HG03565 (cell line): Measurements from ENCODE around the gene CGB2.
"Not testable (repeated sequence)": the region's sequence is repeated elsewhere in the genome, so short reads cannot be mapped to it uniquely, and the experiment has no call there.

ENCODE experiments used
- ATAC-seq: cut with Tn5 transposase; IDR thresholded peaks from one replicate; pipeline ENCODE4 v1.9.1; 2021; ENCODE audit warnings: mild to moderate bottlenecking, moderate library complexity; ENCODE audit not compliant: unreplicated experiment

The CGB2 gene

GRCh38 chr19:49064768-49065611 is 33.3 kb downstream of the CGB2 start, which contains the start of gene NTF4:
Gene NTF4, minus strand, starts transcription at chr19:49064818. Its CDS starts 2,821 bp downstream, at chr19:49061997.
- no peak for ATAC-seq

DNA sequence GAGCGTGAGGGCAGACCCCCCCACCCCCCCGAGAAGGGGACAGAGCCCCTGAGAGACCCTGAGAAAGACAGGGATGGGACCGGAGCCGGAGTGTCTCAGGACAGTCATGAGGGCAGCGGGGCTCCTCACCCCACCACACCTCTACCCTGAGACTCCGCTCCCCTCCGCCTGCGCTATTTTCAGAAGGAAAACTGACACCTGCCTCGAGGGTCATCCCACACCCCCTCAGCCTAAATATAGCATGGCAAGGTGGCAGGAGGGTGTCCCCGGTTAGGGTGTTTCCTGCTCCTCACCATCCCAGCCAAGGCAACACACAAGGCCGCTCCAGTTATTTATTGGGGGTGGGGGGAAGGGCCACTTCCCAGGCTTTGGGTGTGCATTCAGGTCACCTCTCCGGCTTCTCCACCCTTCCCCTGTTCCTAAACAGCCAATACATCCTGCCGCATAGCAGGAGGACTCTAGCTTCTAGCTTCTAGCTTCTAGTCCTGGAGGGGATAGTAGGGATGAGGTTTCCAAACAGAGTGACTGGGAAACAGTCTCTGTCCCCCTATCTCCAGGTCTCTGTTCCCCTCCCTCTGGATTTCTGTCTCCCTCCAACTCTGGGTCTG is 34.3 kb downstream of the CGB2 start:
- ATAC-seq, result no peak

GRCh38 chr19:49067554-49067953 is 35.9 kb downstream of the CGB2 start:
- no peak for ATAC-seq

DNA sequence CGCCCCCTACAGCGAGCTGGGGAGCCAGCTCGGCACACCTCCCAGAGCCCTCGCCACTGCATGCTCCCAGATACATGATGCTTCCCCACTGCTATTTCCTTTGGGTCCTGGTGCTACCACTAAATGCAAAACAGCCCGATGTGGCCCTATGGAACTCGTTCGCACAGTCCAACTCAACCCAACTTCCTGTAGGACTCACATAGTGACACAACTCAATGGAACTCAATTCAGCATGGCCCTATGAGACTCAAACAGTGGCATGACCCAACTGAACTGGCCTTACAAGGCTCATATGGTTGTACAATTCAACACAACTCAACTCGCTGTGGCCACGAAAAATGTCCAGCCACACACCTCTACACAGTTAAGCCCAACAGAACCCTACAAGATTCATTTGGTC is 37.3 kb downstream of the CGB2 start:
- ATAC-seq, result no peak

GRCh38 chr19:49070416-49070815 is 38.7 kb downstream of the CGB2 start:
- no peak for ATAC-seq

- no peak for ATAC-seq
These were observed 40.3 kb downstream of the CGB2 start for GRCh38 chr19:49071860-49072547.

GRCh38 chr19:49073514-49074378 is 42.1 kb downstream of the CGB2 start:
- ATAC-seq, result no peak

DNA sequence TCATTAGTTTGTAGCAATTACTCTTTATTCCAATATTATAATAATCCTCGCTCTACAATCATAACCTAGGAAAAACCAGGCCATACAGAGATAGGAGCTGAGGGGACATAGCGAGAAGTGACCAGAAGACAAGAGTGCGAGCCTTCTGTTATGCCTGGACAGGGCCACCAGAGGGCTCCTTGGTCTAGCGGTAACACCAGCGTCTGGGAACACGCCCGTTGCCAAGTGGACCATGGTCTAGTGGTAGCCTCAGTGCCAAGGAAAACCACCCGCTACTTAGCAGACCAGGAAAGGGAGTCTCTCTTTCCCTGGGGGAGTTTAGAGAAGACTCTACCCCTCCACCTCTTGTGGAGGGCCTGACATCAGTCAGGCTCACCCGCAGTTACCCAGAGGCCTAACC is 43.2 kb downstream of the CGB2 start:
- not testable (repeated sequence) for ATAC-seq

- ATAC-seq, result no peak
These were observed 48.7 kb downstream of the CGB2 start for GRCh38 chr19:49080392-49080791.

- ATAC-seq, result no peak
These were observed 49.6 kb downstream of the CGB2 start for GRCh38 chr19:49081273-49081672.
